K562 (cell line): ENCODE data around the gene SPATA19. TPM values are rescaled to one million over a fixed set of nuclear protein-coding genes. Genes with fewer than 3 reads are reported as not detected.

Experiments
- ATAC-seq: fragments of 200-7000 bp; cut with Tn5 transposase; 3 replicates; pipeline ENCODE4 v1.9.1; 2020; ENCODE audit warnings: moderate library complexity
- BruUV-seq: library from RNA; stranded (reverse); fragments of 400-500 nt; replicated peaks from 2 replicates; lab custom pipeline; 2021; lab: Mats Ljungman, UMichigan
- CTCF ChIA-PET: fragments of 300-600 bp; formaldehyde crosslinking; extraction: SDS; loops from one replicate; lab custom pipeline; 2021; ENCODE audit warnings: low intra/inter-chr PET ratio; lab: Yijun Ruan, JAX
- POLR2A ChIA-PET: fragments of 300-600, 350-650 bp; sonication (Branson Sonifier 250); formaldehyde crosslinking; extraction: SDS; loops from one replicate; lab custom pipeline; 2021; ENCODE audit warnings: antibody characterized with exemption, inconsistent platforms; lab: Yijun Ruan, JAX
- DNase-seq, 4 experiments: peaks; one replicate each; pipeline versions ENCODE4 v3.0.0 to v3.0.0-alpha.2; 2011 to 2018; ENCODE audit warnings: low spot score in 3 of 4, mixed read lengths in 3 of 4; ENCODE audit errors: extremely low read depth in 1 of 4
- FAIRE-seq: peaks from 2 replicates; lab custom pipeline; 2011; peaks lifted over from hg19 to GRCh38; lab: Jason Lieb, UNC
- H2AFZ ChIP-seq: 2 replicates; pipeline ENCODE4 v1.6.0; 2011; ENCODE audit warnings: low read depth, low read length, control low read depth, inconsistent platforms
- H3K27ac ChIP-seq: fragments of 200-600 bp; 3 replicates; pipeline ENCODE4 v1.8.0; 2011; ENCODE audit warnings: low read depth, mild to moderate bottlenecking, control low read depth, inconsistent platforms, low read length, moderate library complexity, mixed read lengths; ENCODE audit errors: extremely low read depth
- H3K27me3 ChIP-seq, 2 experiments: fragments of 300-600 bp in 1 of 2; 2 replicates in 1 of 2; 3 replicates in 1 of 2; pipeline versions ENCODE4 v1.6.0 to v1.8.0; 2011; ENCODE audit warnings: inconsistent platforms in 2 of 2, low read length in 2 of 2, mild to moderate bottlenecking in 1 of 2, mixed read lengths in 1 of 2, moderate library complexity in 1 of 2; ENCODE audit not compliant: control insufficient read depth in 2 of 2, insufficient read depth in 2 of 2
- H3K36me3 ChIP-seq: fragments of 300-600 bp; 3 replicates; pipeline ENCODE4 v1.8.0; 2011; ENCODE audit warnings: mild to moderate bottlenecking, low read length, inconsistent platforms; ENCODE audit not compliant: control insufficient read depth, insufficient read depth
- H3K4me1 ChIP-seq, 2 experiments: fragments of 200-600 bp in 1 of 2; replicated peaks in 1 of 2; 2 replicates in 1 of 2; 3 replicates in 1 of 2; pipeline versions ENCODE4 v1.5.1 to v1.8.0; 2011; ENCODE audit warnings: inconsistent platforms in 2 of 2, low read length in 2 of 2, mild to moderate bottlenecking in 1 of 2, mixed read lengths in 1 of 2, moderate library complexity in 1 of 2; ENCODE audit not compliant: control insufficient read depth in 2 of 2, insufficient read depth in 2 of 2
- H3K4me2 ChIP-seq: 2 replicates; pipeline ENCODE4 v1.6.1; 2011; ENCODE audit warnings: low read length, control low read depth, inconsistent platforms, mixed read lengths; ENCODE audit not compliant: insufficient read depth
- H3K4me3 ChIP-seq: fragments of 200-600 bp; sonication (generic), shearing (Covaris generic); 2 replicates; pipeline ENCODE4 v1.5.1; 2016; ENCODE audit warnings: control low read depth, inconsistent platforms
- H3K79me2 ChIP-seq: fragments of 200-600 bp; 3 replicates; pipeline ENCODE4 v1.8.0; 2011; ENCODE audit warnings: low read length, inconsistent platforms; ENCODE audit not compliant: control insufficient read depth, insufficient read depth
- H3K9ac ChIP-seq, 2 experiments: 2 replicates each; pipeline versions ENCODE4 v1.6.0 to v1.6.1; 2011; ENCODE audit warnings: low read depth in 2 of 2, low read length in 2 of 2, control low read depth in 1 of 2, inconsistent platforms in 1 of 2, mild to moderate bottlenecking in 1 of 2, mixed read lengths in 1 of 2; ENCODE audit not compliant: insufficient read depth in 1 of 2
- H3K9me1 ChIP-seq: one replicate; pipeline ENCODE4 v1.6.0; 2011; ENCODE audit warnings: inconsistent platforms, mild to moderate bottlenecking, low read length, moderate library complexity; ENCODE audit not compliant: control insufficient read depth, insufficient read depth
- H3K9me3 ChIP-seq: replicated peaks from 2 replicates; pipeline ENCODE4 v1.5.1; 2011; ENCODE audit warnings: low read depth, low read length, inconsistent platforms; ENCODE audit not compliant: control insufficient read depth, insufficient read depth
- H4K20me1 ChIP-seq: replicated peaks from 2 replicates; pipeline ENCODE4 v1.6.1; 2011; ENCODE audit warnings: low read length, inconsistent platforms, mixed read lengths; ENCODE audit not compliant: control insufficient read depth, insufficient read depth
- CUX1 ChIP-seq: fragments of 200-800 bp; sonication (Bioruptor generic); IDR thresholded peaks from 2 replicates; pipeline ENCODE4 v1.6.1; 2016; ENCODE audit warnings: missing genetic modification characterization, missing compliant biosample characterization
- DDX20 ChIP-seq: fragments of 450-650 bp; IDR thresholded peaks from 2 replicates; pipeline ENCODE4 v1.6.1; 2016; ENCODE audit warnings: missing genetic modification characterization, low read depth, mild to moderate bottlenecking, missing compliant biosample characterization, moderate library complexity
- ELF1 ChIP-seq: fragments of 200-800 bp; sonication (Bioruptor generic); IDR thresholded peaks from 2 replicates; pipeline ENCODE4 v1.6.1; 2016; ENCODE audit warnings: missing genetic modification characterization, missing compliant biosample characterization
- NFIC ChIP-seq: fragments of 450-650 bp; IDR thresholded peaks from 2 replicates; pipeline ENCODE4 v1.6.1; 2017; ENCODE audit warnings: mild to moderate bottlenecking, inconsistent platforms
- THAP12 ChIP-seq: fragments of 250-450 bp; sonication (Bioruptor Pico); IDR thresholded peaks from 2 replicates; pipeline ENCODE4 v1.9.0; 2021; ENCODE audit warnings: mild to moderate bottlenecking, inconsistent platforms
- WHSC1 ChIP-seq: IDR thresholded peaks from one replicate; pipeline ENCODE4 v1.6.1; 2012; ENCODE audit warnings: low read length, control low read depth, inconsistent platforms
- ZFP1 ChIP-seq: fragments of 450-650 bp; formaldehyde crosslinking; IDR thresholded peaks from 2 replicates; pipeline ENCODE4 v1.4.0; 2020; ENCODE audit warnings: mild to moderate bottlenecking, mixed read lengths
- ZFP36 ChIP-seq: fragments of 150-350 bp; IDR thresholded peaks from 2 replicates; pipeline ENCODE4 v1.6.1; 2018; ENCODE audit warnings: low read length, low read depth; ENCODE audit not compliant: partially characterized antibody
- ZNF23 ChIP-seq: fragments of 250-450 bp; sonication (Bioruptor Pico); IDR thresholded peaks from 2 replicates; pipeline ENCODE4 v1.4.0; 2020; ENCODE audit warnings: mild to moderate bottlenecking
- ZNF655 ChIP-seq: fragments of 250-450 bp; sonication (Bioruptor Pico); IDR thresholded peaks from 2 replicates; pipeline ENCODE4 v1.5.0; 2021
- ZNF75A ChIP-seq: fragments of 450-650 bp; formaldehyde crosslinking; IDR thresholded peaks from 2 replicates; pipeline ENCODE4 v1.4.0; 2020; ENCODE audit warnings: mild to moderate bottlenecking
- ZNF778 ChIP-seq: fragments of 450-650 bp; formaldehyde crosslinking; IDR thresholded peaks from 2 replicates; pipeline ENCODE4 v1.4.0; 2020; ENCODE audit warnings: mild to moderate bottlenecking, moderate library complexity
- ZZZ3 ChIP-seq: fragments of 450-650 bp; IDR thresholded peaks from 2 replicates; pipeline ENCODE4 v1.6.1; 2016; ENCODE audit warnings: antibody characterized with exemption, mild to moderate bottlenecking, moderate library complexity
- WGBS: fragments of 100-300 bp; shearing (Covaris generic); methylation state at CpG from one replicate; pipeline ENCODE4 v1.1.6; 2016; ENCODE audit warnings: low coverage, mixed read lengths; ENCODE audit not compliant: insufficient coverage; ENCODE audit errors: missing lambda C conversion rate; 5-methylcytosine and 5-hydroxymethylcytosine counted together
- in situ Hi-C: fragments of 300-500 bp; cut with MboI; formaldehyde crosslinking; loops from 4 replicates; pipeline ENCODE4 v1.15.0; 2018; ENCODE audit warnings: inconsistent platforms, mixed read lengths
- intact Hi-C: fragments of 100-400 bp; cut with micrococcal nuclease; formaldehyde crosslinking; loops from 2 replicates; pipeline ENCODE4 v1.14.2; 2022
- polyA plus RNA-seq, 8 experiments: library from polyadenylated mRNA; depleted of rRNA in 4 of 8; stranded (reverse) in 5 of 8; unstranded in 3 of 8; fragments of >200 nt; fragmentation: Nextera tagmentation in 2 of 8; fragmentation: Illumina TruSeq in 1 of 8; extraction: Ambion mirVana in 2 of 8; extraction: Trizol in 1 of 8; gene quantifications; 2 replicates each; pipeline versions ENCODE4 v1.2.1 to v1.2.3, GENCODE V29; 2011 to 2014; ENCODE audit warnings: inconsistent platforms in 1 of 8, missing spikeins in 1 of 8
- total RNA-seq, 7 experiments: library from RNA; depleted of rRNA in 6 of 7; stranded (reverse); fragments of >200 nt in 6 of 7; fragmentation: Illumina TruSeq in 2 of 7; extraction: Trizol in 2 of 7; gene quantifications; 2 replicates each; pipeline versions ENCODE4 v1.2.1 to v1.2.3, GENCODE V29; 2011 to 2021; ENCODE audit warnings: low replicate concordance in 1 of 7

Gene SPATA19
- total and polyA plus RNA-seq, 9 of the 15 experiments (the other 6 are each of a cell fraction or from before 2014, with no cell fraction given), result not detected

GRCh38 chr11:133832096-133832990, 13.0 kb downstream of the SPATA19 start:
- no peaks in the 10 kb centered on the region for H3K9me3 ChIP-seq
- H3K79me2 ChIP-seq, result no peaks in the 10 kb centered on the region
- H3K9ac ChIP-seq, result no peak overlapping the region
- no peak overlapping the region for H3K4me2 ChIP-seq
- H3K9me1 ChIP-seq, result no peaks in the 10 kb centered on the region
- H3K36me3 ChIP-seq, result no peaks in the 10 kb centered on the region
- POLR2A ChIA-PET, result no interaction called here
- DNase-seq (no peak), ATAC-seq (no peak), FAIRE-seq (no peak)
- WGBS, result 38% methylated on average over 23 of the region's 53 CpGs
- H3K4me3 ChIP-seq, result no peak overlapping the region
- H4K20me1 ChIP-seq, result no peaks in the 10 kb centered on the region
- BruUV-seq, result no TSS peak
- intact Hi-C loops, result no loop called here
- H3K4me1 ChIP-seq, result no peaks in the 10 kb centered on the region
- no peak overlapping the region for H2AFZ ChIP-seq
- no peak overlapping the region for H3K27ac ChIP-seq
- in situ Hi-C loops, result loop anchor here (25.0 kb wide), 1 partner anchor 695 kb away; no protein-coding TSS in a partner anchor
- CTCF ChIA-PET, result no interaction called here
- H3K27me3 ChIP-seq, result no peaks in the 10 kb centered on the region
- TF ChIP-seq NFIC (no peak), ELF1 (tag) (no peak), ZZZ3 (no peak), ZNF23 (CRISPR knock-in tag) (no peak), ZNF655 (CRISPR knock-in tag) (no peak), WHSC1 (no peak), CUX1 (CRISPR knock-in tag) (no peak), ZNF778 (CRISPR knock-in tag) (no peak), ZNF75A (CRISPR knock-in tag) (no peak), THAP12 (no peak), DDX20 (tag) (no peak), ZFP36 (no peak), ZFP1 (CRISPR knock-in tag) (no peak)
